ENCODE data around the gene LHFPL6. TPM values are rescaled to one million over a fixed set of nuclear protein-coding genes. Genes with fewer than 3 reads are reported as not detected.

LHFPL6 gene
- total RNA-seq, 2 donors from 2014 or later = 206 to 213 TPM

DNA sequence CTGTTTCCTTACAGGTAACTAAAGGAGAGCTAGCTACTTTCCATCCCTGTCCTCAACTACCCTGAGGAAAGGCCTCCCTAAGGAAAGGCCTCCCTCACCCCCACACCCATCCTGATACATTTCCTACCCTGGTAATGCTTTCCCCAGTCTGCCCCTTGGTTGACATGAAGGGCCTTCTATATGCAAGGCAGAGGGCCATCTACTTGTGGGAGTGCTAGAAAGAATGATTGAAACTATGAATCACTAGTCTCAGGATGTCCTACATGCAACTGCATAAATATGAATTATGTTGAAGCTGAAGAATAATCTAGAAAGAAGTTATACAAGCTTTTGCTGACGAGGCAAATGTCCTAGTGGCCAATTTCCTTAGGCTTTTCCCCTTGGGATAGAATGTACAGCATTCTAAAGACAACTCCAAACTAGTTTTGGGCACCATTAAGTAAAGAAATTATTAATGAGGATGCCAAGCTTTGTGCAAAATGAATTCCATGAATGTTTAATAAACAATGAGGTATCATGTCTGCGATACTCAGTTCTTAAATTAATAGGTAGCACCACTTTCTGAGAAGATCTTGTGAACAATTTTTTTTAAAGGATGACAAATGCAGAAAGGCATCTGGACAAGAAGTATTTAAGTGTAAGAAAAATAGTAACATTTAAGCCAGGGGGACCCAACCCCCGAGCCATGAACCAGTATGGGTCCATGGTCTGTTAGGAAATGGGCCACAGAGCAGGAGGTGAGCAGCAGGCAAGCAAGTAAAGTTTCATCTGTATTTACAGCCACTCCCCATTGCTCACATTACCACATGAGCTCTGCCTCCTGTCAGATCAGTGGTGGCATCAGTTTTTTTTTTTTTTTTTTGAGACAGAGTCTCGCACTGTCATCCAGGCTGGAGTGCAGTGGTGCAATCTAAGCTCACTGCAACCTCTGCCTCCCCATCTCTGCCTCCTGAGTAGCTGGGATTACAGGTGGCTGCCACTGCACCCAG, 223.0 kb downstream of the LHFPL6 start:
- DNase-seq (ENCODE audit: low spot score) = no peak
- intact Hi-C loops (cut with DNase I) = no loop called here

DNA sequence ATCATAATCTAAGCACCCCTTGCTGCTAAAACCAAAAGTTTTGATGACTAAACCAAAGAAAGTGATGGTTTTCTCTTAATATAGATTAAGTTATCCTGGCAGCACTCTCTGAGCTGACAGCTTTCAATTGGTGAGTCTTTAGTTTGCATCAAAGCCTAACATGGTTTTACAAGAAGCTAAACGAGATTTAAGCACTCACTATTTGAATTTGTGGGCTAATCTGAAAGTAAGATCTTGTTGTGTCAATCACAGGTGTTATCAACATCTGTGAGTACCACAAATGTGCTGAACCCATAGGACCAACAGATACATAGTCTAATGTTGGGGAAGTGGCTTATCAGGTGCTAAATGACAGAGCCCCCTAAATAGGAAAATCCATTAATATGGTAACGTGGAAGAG, 223.9 kb downstream of the LHFPL6 start:
- no peak for DNase-seq (ENCODE audit: low spot score)
- intact Hi-C loops (cut with DNase I) = no loop called here

DNA sequence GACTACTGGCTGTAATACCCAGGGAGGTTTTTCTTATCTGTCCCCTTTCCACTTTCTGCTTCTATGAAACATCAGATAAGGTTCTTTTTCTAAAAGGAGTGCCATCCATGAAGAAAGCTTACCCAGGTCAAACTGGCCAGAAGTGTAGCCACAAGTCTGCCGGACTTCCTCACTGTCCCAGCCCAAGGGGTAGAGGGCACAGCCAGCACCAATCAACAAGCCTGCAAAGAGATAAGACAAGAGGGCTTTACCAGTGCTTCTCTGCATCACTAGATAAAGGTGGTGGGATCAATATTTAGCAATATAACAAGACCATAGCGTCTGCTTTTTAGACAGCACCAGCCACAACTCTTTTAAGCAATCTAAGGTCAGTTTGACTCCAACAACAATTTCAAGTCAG, 224.7 kb downstream of the LHFPL6 start:
- intact Hi-C loops (cut with DNase I) = no loop called here
- no peak for DNase-seq (ENCODE audit: low spot score)

DNA sequence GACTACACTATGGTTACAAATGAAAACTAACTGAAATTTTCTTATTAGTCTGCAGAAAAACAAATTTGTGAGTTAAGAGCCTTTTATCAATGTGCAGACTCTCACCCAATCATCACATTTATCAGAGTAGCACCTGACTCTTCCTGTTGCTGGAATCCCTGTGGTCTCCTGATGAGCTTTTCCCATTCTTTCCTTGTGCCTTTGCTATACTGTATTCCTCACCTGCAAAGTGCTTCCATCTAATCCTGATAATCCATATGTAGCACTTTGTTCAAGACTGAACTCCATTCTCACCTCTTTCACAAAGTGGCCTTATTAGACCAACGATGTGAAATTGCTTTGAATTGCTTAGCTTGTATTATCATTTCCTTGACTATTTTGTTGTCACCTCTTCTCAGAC, 225.3 kb downstream of the LHFPL6 start:
- no peak for DNase-seq (ENCODE audit: low spot score)
- intact Hi-C loops (cut with DNase I) = loop anchor here in 1 of 2 donors (1.0 kb wide), 1 partner anchor 35 kb away; no protein-coding TSS in a partner anchor

DNA sequence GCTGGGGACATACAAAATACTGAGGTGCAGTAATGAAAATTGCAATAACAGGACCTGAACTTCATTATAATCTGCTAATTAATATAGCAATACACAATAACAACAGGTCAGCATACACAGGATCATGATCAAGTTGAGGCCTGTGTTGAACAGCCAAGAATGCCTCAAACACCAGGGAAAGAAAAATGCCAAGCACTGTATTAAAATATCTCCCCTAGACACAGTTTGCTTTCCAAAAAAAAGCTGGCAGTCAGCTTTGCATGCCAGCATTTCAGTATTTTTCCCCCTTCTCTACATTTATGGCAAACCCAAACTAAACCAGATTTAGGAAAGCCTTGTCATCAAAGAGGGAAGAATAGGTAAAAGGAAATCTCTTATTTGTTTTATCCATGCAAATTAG, 226.9 kb downstream of the LHFPL6 start:
- intact Hi-C loops (cut with DNase I) = no loop called here
- no peak for DNase-seq (ENCODE audit: low spot score)

DNA sequence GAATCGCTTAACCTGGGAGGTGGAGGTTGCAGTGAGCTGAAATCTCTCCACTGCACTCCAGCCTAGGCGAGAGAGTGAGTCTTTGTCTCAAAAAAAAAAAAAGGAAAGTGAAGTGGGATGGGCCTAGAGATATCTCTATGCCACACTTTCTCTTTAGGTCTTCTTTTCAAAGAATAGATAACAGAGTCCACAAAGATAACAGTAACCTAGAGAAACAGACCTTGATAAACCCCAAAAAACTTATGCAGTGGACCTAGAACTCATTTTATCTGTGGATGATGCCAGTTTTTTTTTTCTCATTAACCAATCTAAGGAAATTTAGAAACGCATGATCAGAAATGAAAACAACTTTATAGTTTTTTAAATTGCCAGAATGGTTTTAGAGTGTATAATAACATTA, 227.4 kb downstream of the LHFPL6 start:
- DNase-seq (ENCODE audit: low spot score) = no peak
- intact Hi-C loops (cut with DNase I) = no loop called here

DNA sequence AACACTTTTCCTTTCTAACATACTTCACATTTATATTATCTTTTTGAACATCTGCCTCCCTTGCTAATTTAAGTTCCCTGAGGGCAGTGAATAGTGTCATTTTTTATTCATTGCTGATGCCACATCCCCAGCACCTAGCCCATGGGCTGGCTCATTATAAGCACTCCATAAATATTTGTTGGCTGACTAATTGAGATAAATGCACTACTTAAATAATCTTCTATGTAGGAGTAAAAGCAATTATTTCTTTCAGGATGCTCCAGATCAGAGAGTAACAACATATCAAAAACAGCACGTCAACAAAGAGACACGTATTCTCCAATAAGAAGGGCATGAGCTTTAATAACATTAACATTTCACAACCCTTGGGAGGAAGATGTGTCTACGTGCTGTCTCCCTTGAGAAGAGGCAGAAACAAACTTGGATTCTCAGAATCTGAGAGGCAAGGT, 228.2 kb downstream of the LHFPL6 start:
- intact Hi-C loops (cut with DNase I) = no loop called here
- DNase-seq (ENCODE audit: low spot score) = no peak

DNA sequence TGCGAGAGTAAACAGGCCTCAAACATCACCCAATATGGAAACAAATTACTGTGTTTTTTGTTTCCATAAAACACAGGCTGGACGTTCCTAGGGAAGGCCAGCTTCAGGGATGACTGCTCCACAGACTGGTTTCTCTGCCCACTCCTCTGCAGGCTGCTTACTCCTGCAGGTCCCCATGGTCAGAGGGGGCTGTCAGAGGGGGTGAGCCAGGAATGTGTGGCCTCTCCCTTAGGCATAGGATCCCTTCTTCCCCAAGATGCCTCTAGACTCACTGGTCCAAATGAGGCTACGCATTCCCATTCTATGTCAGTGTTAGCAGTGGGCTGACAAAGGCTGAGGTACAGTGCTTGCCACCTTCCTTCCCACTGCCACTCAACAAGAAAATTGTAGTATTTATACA, 229.8 kb downstream of the LHFPL6 start:
- intact Hi-C loops (cut with DNase I) = no loop called here
- DNase-seq (ENCODE audit: low spot score) = no peak

DNA sequence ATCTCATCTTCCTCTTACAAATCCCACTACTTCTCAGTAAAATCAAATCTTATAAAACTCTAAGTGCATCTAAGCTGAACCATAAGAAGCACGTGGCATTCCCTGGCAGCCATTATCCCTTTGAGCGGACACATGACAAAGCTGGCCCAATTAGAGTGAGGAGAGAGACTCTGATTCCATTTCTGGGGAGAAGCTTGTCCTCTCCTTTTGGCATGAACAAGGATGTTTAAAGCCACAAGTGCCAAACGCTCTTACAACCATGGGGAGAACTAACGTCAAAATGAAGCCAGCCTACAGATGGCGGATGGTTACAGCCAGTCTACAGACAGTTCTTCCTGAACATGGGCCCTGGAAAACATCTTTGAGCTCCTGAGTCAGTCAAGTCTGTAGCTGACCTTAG, 231.3 kb downstream of the LHFPL6 start:
- intact Hi-C loops (cut with DNase I) = no loop called here
- DNase-seq (ENCODE audit: low spot score) = no peak

DNA sequence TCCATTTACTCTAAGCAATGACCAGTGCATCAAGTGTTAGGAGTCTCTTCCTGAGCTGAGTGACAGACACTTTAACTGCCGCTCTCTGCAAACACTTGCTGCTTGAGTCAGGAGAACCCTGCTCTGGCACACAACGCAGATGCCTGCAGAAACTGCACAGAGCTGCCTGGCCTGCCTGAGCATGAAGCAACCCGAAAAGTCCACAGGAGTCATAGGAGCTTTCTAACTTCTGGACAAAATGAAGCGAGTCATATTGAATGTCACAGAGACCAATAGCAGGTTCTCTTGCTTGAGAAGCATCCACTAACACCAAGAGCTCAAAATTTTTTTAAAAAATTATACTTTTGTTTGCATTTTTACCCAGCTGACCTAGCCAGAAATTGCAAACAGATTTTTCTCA, 232.4 kb downstream of the LHFPL6 start:
- DNase-seq (ENCODE audit: low spot score) = no peak
- intact Hi-C loops (cut with DNase I) = no loop called here

DNA sequence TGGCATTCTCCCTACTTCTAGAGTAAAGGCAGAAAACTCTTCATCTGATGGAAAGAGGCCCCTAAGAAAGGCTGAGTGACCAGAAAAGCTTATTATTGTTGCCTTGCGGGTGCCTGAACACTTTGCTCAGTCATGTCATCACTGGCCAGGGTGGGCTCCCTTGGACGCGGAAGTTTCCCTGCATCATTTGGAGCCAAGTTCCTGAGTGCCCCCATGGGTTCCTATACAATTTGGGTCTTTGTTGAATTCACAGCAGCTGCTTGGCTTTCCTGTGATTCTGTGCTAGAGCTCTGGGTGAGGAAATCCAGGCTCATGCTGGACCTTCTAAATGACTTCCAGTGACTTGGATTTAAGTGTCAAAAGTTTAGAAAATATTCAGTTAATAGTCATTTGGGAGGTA, 232.9 kb downstream of the LHFPL6 start:
- DNase-seq (ENCODE audit: low spot score) = no peak
- intact Hi-C loops (cut with DNase I) = no loop called here

DNA sequence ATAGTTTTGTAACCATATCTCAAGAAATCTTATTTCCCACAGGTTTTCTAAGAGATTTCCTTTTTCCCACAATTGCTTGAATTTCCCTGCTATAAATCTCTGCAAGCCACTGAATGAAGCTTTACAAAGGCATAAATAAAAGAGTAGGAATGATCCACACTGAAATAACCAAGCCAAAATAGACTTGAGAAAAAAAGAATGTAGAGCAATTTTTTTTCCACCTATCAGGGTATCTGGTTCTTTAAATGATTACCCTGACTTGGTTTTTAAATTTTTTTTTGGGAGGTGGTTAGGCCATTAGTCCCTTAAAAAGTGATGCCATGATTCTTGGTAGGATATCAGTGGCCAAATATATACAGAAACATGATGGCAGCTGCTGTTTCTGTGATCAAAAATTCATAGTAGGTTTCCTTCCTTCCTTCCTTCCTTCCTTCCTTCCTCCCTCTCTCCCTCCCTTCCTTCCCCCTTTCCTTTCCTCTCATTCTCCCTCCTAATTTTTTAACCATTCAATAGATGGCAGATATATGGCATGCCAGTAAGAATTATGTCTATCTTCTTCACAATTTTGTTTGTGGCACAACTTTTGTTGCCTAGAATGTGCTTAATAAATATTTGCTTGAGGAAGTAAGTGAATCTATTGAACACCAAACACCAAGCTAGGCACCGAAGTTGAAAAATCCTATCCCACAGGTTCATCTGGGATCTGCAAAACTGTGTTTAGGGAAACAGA, 233.7 kb downstream of the LHFPL6 start:
- intact Hi-C loops (cut with DNase I) = no loop called here
- no peak for DNase-seq (ENCODE audit: low spot score)

DNA sequence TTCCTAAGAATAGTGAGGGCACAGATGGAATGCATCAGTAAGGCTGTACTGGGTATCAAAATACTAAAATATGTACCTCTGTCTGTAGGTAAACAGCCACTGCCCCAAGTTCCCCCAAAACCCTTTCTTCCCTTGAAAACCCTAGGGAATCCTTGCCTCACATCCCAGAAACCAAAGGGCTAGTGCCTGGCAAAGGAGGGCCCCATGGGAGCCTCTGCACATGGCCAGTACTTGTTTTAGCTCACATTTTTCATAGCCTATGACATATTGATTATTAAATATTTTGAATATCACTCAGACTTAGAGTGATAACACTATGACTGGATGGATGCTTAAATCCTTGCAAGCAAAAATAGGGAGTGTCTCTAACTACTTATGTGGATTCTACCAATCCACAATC, 237.1 kb downstream of the LHFPL6 start:
- intact Hi-C loops (cut with DNase I) = no loop called here
- no peak for DNase-seq (ENCODE audit: low spot score)

DNA sequence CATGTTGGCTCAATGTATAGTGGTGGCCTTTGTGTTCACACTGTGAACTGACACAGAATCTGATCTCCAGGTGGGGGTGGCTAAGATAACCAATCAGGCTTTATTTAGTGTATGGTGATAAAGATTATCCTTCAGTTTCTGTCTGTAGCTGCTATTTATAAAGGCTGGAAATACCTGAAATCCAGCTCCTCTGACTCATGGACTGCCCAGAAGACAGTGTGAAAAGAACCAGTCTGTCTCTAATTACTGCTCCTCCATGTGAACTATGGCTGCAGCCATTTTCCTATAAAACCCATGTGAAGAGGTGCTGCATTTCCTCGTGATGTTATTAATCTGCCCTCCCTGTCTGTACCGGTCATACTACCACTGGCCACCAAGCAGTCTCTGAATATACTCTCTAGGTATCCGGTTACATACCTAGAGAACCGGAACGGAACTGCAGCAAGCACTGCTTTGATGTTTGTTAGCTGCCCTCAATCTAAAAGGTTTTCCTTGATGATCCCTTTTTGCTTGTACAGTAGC, 238.0 kb downstream of the LHFPL6 start:
- intact Hi-C loops (cut with DNase I) = no loop called here
- DNase-seq (ENCODE audit: low spot score) = no peak

DNA sequence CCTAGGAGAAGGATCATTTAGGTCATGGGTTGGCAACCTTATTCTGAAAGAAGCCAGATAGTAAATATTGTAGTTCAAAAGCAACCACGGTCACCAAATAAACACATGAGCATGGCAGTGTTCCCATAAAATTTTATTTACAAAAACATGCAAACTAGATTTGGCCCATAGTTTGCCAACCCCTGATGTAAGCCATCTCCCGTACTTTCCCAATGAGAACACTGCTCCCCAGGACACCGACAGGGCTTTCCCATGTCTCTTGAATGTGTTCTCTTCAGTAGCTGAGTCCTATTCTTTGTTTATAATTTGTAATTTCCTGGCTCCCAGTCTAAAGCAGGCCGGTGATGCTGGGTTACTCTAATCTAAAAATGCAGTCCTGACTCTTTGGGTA, 239.6 kb downstream of the LHFPL6 start:
- no peak for DNase-seq (ENCODE audit: low spot score)
- intact Hi-C loops (cut with DNase I) = no loop called here

DNA sequence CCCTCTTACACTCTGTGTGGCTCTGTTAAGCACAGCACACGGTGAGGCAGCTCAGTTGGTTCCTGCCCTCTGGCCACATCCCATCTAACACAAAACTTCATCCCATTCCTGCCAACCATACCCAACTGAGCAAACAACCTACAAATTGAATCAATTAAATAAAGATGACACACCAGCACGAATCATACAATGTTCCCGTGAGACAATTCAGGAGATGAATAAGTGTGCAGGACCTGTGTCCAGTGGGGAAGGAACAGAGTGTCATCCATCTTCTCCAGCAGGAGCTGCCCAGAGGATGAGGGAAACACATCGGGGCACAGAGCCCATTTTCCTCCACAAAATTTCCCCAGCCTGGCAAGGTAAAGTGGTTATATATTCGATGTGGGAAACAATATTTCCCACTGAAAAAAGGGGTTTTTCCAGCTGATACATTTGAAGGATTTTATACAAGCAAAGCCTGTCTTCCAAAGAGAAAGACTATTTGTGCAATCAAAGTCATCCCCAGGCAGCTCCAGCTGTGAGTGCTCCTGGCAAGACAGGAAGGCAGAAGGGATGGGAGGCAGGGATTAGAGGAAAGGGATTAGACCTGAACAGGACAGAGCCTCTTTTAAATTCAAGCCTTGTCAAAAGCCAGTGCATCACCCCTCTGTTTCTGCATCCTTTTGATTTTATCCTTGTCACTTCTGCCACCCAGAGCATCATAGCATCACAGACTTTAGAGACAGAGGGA, 240.2 kb downstream of the LHFPL6 start:
- intact Hi-C loops (cut with DNase I) = no loop called here
- DNase-seq (ENCODE audit: low spot score) = no peak

DNA sequence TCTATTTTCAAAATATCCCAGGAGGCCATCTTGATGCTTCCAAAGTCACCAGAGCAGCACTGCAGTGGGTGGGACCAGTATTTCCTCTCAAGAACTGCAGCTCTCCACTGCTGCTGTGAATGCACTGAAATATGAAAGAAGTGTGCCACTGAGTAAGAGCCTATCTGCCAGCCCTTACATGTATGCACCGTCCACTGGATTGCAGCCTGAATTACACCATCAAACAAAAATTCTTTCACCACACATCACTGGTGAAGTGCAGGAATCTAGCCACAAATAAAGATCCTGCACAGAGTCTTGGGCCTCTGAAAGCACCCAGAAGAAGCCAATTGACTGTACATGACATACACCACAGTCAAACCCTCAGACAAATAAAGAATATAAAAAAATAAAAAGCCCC, 249.0 kb downstream of the LHFPL6 start:
- intact Hi-C loops (cut with DNase I) = no loop called here
- no peak for DNase-seq (ENCODE audit: low spot score)

DNA sequence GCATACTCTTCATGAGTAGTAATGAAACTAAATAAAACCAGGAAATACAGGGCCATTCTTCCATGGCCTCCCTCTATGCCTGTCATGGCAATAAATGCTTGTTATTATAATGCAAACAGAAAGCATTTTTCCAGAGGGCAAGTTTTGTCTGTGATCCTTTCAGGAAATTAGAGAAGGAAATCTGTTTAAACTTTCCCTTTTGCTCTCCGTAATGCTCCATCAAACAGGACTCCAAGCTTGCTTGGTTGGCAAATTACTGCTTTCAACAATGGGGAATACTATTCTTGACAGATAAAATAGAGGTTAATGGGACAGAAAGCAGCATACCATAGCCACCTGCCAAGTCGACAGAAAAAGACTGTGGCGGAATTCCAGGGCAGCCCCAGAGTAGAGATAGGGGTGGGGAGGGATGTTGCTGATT, 252.5 kb downstream of the LHFPL6 start:
- intact Hi-C loops (cut with DNase I) = no loop called here
- no peak for DNase-seq (ENCODE audit: low spot score)

DNA sequence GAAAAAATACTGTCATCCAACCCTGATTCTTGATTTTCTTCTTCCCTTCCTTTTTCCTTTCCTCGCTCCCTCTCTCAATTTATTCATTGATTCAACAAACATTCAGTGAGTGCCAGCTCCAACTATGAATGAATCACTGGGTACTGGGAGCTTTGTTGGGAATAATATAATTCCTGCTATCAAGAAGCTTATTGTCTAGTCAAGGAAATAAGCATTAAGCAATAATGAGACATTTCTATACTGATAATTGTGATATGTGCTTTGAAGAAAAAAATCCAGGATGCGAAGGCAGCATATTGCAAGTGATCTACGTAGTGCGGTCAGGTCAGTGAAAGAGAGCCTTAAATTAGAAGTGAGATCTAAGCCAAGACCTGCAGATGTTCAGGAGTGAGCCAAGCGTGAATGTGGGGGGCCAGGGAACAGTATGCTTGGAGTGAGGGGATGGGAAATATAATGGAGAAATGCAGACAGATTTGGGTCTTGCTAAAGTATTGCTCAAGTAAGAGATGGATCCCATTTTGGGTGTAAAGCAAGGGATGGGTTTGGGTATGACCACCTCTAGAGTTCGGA, 253.5 kb downstream of the LHFPL6 start:
- intact Hi-C loops (cut with DNase I) = no loop called here
- DNase-seq (ENCODE audit: low spot score) = no peak
